IPS DF 6.9 (cell line): ENCODE results near the gene PEX11A.
A peak's percentile ranks its signal among the peaks of the same experiment; 100 is the strongest.

Source experiments
- DNase-seq: peaks from one replicate; pipeline ENCODE4 v3.0.0-alpha.2; 2013; ENCODE audit warnings: low read depth, low spot score
- H3K27ac ChIP-seq: one replicate; pipeline ENCODE4 v1.5.1; 2013; ENCODE audit warnings: low read length, control low read depth
- H3K27me3 ChIP-seq: 2 replicates; pipeline ENCODE4 v1.6.1; 2013; ENCODE audit warnings: mild to moderate bottlenecking, low read length; ENCODE audit not compliant: control insufficient read depth, insufficient read depth
- H3K36me3 ChIP-seq: 2 replicates; pipeline ENCODE4 v1.6.1; 2013; ENCODE audit warnings: low read length; ENCODE audit not compliant: control insufficient read depth, insufficient read depth
- H3K4me1 ChIP-seq: 2 replicates; pipeline ENCODE4 v1.6.1; 2013; ENCODE audit warnings: low read length; ENCODE audit not compliant: control insufficient read depth, insufficient read depth
- H3K4me3 ChIP-seq: 2 replicates; pipeline ENCODE4 v1.5.1; 2013; ENCODE audit warnings: mild to moderate bottlenecking, low read length
- H3K9me3 ChIP-seq: 2 replicates; pipeline ENCODE4 v1.6.1; 2013; ENCODE audit warnings: low read length, inconsistent platforms; ENCODE audit not compliant: control insufficient read depth, insufficient read depth
- WGBS: extraction: QIAGEN DNeasy Blood & Tissue Kit; methylation state at CpG from one replicate; pipeline ENCODE4 v1.1.7; 2013; ENCODE audit warnings: mixed read lengths, missing lambda C conversion rate; ENCODE audit not compliant: insufficient read length, insufficient coverage; 5-methylcytosine and 5-hydroxymethylcytosine counted together

PEX11A gene

GRCh38 chr15:89667706-89667960 lies 22.9 kb downstream of the PEX11A start:
- Histone ChIP-seq H3K27me3 (peaks cover 6% of the 10 kb centered on the region), H3K4me3 (no peak overlapping the region), H3K36me3 (no peaks in the 10 kb centered on the region; the same call in 1 of the 2 replicates), H3K9me3 (no peaks in the 10 kb centered on the region), H3K4me1 (0 out of 2 replicates have a peak, but pooled peaks cover 2% of the 10 kb centered on the region), H3K27ac (no peak overlapping the region)
- no CpG with 5 or more reads among the region's 7 CpGs for WGBS
- DNase-seq: no peak

GRCh38 chr15:89666858-89667705 lies 23.5 kb downstream of the PEX11A start:
- no CpG with 5 or more reads among the region's 13 CpGs for WGBS
- no peak for DNase-seq
- no peak overlapping the region for H3K27ac ChIP-seq
- 0 out of 2 replicates have a peak, but pooled peaks cover 2% of the 10 kb centered on the region for H3K4me1 ChIP-seq
- H3K9me3 ChIP-seq: no peaks in the 10 kb centered on the region
- no peaks in the 10 kb centered on the region; the same call in 1 of the 2 replicates for H3K36me3 ChIP-seq
- H3K4me3 ChIP-seq: no peak overlapping the region
- H3K27me3 ChIP-seq: peaks cover 6% of the 10 kb centered on the region

- WGBS: no CpG with 5 or more reads among the region's 8 CpGs
- peak overlapping the region; percentile 45; the same call in 1 of the 2 replicates for H3K4me3 ChIP-seq
- no peak for DNase-seq
Observed at GRCh38 chr15:89666184-89666857, 24.2 kb downstream of the PEX11A start.

GRCh38 chr15:89665449-89666181 lies 24.9 kb downstream of the PEX11A start:
- Histone ChIP-seq H3K4me1 (0 out of 2 replicates have a peak, but pooled peaks cover 2% of the 10 kb centered on the region), H3K9me3 (no peaks in the 10 kb centered on the region), H3K27me3 (peaks cover 6% of the 10 kb centered on the region), H3K27ac (no peak overlapping the region), H3K36me3 (no peaks in the 10 kb centered on the region; the same call in 1 of the 2 replicates), H3K4me3 (peak overlapping the region; percentile 45; the same call in 1 of the 2 replicates)
- no peak for DNase-seq
- WGBS: no CpG with 5 or more reads among the region's 72 CpGs

More at GRCh38 chr15:89666184-89666857, 24.2 kb downstream of the PEX11A start:
- Histone ChIP-seq H3K27me3 (peaks cover 6% of the 10 kb centered on the region), H3K9me3 (no peaks in the 10 kb centered on the region), H3K27ac (no peak overlapping the region), H3K36me3 (no peaks in the 10 kb centered on the region; the same call in 1 of the 2 replicates), H3K4me1 (0 out of 2 replicates have a peak, but pooled peaks cover 2% of the 10 kb centered on the region)

GRCh38 chr15:89664441-89665350 lies 25.9 kb downstream of the PEX11A start:
- Histone ChIP-seq H3K4me3 (no peak overlapping the region), H3K27me3 (peaks cover 6% of the 10 kb centered on the region), H3K4me1 (0 out of 2 replicates have a peak, but pooled peaks cover 2% of the 10 kb centered on the region), H3K27ac (no peak overlapping the region), H3K36me3 (no peaks in the 10 kb centered on the region; the same call in 1 of the 2 replicates), H3K9me3 (no peaks in the 10 kb centered on the region)
- WGBS: no CpG with 5 or more reads among the region's 13 CpGs
- DNase-seq: no peak

- no peak overlapping the region for H3K4me3 ChIP-seq
- 0 out of 2 replicates have a peak, but pooled peaks cover 2% of the 10 kb centered on the region for H3K4me1 ChIP-seq
- H3K36me3 ChIP-seq: no peaks in the 10 kb centered on the region; the same call in 1 of the 2 replicates
- DNase-seq: no peak
- no peaks in the 10 kb centered on the region for H3K9me3 ChIP-seq
- peaks cover 6% of the 10 kb centered on the region for H3K27me3 ChIP-seq
- H3K27ac ChIP-seq: no peak overlapping the region
- WGBS: no CpG with 5 or more reads among the region's 11 CpGs
Observed at GRCh38 chr15:89662893-89663626, 27.5 kb downstream of the PEX11A start.

GRCh38 chr15:89660556-89660955 lies 30.0 kb downstream of the PEX11A start:
- peaks cover 6% of the 10 kb centered on the region for H3K27me3 ChIP-seq
- no peak for DNase-seq
- no peaks in the 10 kb centered on the region for H3K36me3 ChIP-seq
- no peak overlapping the region; the same call in 1 of the 2 replicates for H3K4me3 ChIP-seq
- WGBS: no CpG with 5 or more reads among the region's 2 CpGs
- no peaks in the 10 kb centered on the region for H3K9me3 ChIP-seq
- H3K27ac ChIP-seq: no peak overlapping the region
- no peaks in the 10 kb centered on the region for H3K4me1 ChIP-seq

GRCh38 chr15:89659295-89659694 lies 31.3 kb downstream of the PEX11A start:
- DNase-seq: no peak
- Histone ChIP-seq H3K36me3 (no peaks in the 10 kb centered on the region), H3K4me1 (no peaks in the 10 kb centered on the region), H3K9me3 (no peaks in the 10 kb centered on the region), H3K27ac (no peak overlapping the region), H3K4me3 (no peak overlapping the region), H3K27me3 (no peaks in the 10 kb centered on the region)
- WGBS: no CpG with 5 or more reads among the region's 2 CpGs

- DNase-seq: no peak
- no peak overlapping the region for H3K27ac ChIP-seq
- no peak overlapping the region for H3K4me3 ChIP-seq
- no peaks in the 10 kb centered on the region for H3K27me3 ChIP-seq
- no peaks in the 10 kb centered on the region for H3K36me3 ChIP-seq
- H3K9me3 ChIP-seq: no peaks in the 10 kb centered on the region
- no CpG with 5 or more reads among the region's 5 CpGs for WGBS
- H3K4me1 ChIP-seq: no peaks in the 10 kb centered on the region
Observed at GRCh38 chr15:89657686-89658200, 32.8 kb downstream of the PEX11A start.
